ENCODE measurements around the gene CDK8.

DNA sequence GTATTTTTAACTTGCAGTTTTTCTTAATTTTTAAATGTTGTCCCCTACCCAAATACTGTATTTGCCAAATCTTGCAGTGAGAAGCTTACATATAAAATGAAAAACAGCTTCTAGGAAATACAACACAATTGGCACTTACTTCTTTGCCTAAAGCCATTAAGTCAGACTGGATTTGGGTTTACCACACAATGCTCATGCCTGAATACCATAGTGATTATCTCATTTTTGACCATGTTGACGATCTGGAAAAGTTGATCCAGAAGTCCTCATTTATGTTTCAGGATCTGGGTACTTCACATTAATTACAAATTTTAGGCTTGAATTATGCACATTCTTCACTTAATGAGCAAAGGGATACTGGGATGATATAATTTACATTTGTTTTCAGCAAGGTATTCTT is 34.2 kb upstream of the CDK8 start:
- TF ChIP-seq EZH2 (IDR thresholded peaks at IDR 0.05; ENCODE audit: borderline replicate concordance) (no peak), EZH2phosphoT487 (IDR thresholded peaks at IDR 0.05; ENCODE audit: low read depth, severe bottlenecking, unreplicated experiment) (no peak)
